T-helper 9 cell (primary cell): ENCODE results near the gene GRHL1.
"Not testable (repeated sequence)": the region's sequence is repeated elsewhere in the genome, so short reads cannot be mapped to it uniquely, and the experiment has no call there.

Source experiments
- DNase-seq: peaks from one replicate; pipeline ENCODE4 v3.0.0-alpha.2; 2020
- total RNA-seq, 2 donors: gene quantifications; one replicate each; lab custom pipeline; 2026; lab: John Stamatoyannopoulos, UW

Gene GRHL1, protein sequence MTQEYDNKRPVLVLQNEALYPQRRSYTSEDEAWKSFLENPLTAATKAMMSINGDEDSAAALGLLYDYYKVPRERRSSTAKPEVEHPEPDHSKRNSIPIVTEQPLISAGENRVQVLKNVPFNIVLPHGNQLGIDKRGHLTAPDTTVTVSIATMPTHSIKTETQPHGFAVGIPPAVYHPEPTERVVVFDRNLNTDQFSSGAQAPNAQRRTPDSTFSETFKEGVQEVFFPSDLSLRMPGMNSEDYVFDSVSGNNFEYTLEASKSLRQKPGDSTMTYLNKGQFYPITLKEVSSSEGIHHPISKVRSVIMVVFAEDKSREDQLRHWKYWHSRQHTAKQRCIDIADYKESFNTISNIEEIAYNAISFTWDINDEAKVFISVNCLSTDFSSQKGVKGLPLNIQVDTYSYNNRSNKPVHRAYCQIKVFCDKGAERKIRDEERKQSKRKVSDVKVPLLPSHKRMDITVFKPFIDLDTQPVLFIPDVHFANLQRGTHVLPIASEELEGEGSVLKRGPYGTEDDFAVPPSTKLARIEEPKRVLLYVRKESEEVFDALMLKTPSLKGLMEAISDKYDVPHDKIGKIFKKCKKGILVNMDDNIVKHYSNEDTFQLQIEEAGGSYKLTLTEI
- total RNA-seq, result 0.21 to 2.4 reads per million in 2 donors

DNA sequence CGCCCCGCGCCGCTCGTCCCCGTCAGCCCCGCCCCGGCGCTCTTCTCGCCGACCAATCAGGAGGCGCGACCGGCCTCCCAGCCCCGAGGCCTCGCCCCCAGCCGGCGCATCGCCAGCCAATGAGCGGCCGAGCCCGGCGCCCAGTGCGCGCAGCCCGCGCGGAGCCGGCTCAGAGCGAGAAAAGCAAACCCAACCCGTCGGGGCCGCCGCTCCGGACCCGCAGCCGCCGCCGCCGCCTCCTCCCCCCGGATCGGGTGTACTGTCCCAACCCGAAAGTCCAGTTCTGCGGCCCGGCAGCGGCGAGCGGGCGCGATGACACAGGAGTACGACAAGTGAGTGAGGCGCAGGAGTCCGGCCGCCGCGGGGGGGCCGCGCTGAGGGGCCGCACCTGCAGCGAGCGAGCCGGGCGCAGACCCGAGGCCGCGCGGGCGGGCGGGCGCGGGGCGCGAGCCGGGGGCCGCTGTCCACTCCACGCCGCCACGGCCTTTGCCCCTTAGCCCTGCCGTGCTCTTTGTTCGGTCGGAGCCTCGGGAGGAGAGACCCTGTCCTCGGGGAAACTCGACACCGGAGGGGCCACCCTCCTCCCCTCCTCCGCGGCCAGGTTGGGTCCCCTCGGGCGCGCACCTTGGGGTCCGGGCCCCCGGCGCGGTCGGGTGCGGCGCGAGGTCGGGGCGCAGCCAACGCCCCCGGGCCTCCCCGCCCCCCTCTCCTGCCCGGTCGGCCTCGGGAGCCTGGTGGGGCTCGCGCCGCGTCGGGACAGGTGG lies at the start of gene GRHL1:
Gene GRHL1 (plus strand): TSS at position 172 of the 764 bp plus-strand sequence. CDS start 141 bp downstream, at position 313.
- peak; percentile 83 for DNase-seq

DNA sequence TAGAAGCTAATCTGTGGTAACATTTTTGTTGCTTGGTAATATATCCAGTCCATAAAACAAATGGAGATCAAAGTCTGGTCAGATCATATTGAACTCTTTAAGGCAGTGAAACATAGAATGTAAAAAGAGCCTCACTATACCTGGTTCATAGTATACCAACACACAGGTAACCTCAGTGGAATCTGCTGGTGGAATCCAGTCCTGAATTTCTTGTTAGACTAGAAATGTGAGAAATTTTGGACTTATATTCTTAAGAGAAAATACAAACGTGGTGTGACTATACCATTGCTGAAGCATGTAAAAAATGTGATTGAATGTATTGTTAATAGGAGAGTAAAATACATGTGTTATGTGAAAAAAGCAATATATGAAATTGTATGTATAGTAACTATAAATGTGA lies 46.1 kb upstream of the GRHL1 start:
- DNase-seq, result no peak

- DNase-seq, result no peak
These were observed 44.1 kb upstream of the GRHL1 start for GRCh38 chr2:9907402-9907801.

DNA sequence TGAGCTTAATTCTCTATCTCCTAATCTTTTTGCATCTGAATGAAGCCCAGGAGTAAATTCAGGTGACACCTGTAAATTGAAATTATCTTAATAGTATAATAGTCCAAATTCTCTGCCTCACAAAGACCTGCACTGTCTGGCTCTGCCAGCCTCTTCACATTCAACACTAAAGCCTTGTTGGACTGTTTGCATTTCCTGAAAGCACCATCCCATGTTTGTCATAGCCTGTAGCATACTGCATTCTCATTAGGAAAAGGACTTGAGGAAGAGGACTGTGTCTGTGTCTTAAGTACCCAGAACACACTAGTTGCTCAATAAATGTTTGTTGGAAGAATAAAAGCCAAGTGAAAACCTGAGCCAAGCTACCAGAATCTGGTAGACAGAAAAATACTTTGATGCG lies 42.9 kb upstream of the GRHL1 start:
- DNase-seq, result no peak

GRCh38 chr2:9909106-9909505 lies 42.4 kb upstream of the GRHL1 start:
- DNase-seq, result no peak

- DNase-seq, result no peak
These were observed 40.8 kb upstream of the GRHL1 start for GRCh38 chr2:9910699-9911098.

DNA sequence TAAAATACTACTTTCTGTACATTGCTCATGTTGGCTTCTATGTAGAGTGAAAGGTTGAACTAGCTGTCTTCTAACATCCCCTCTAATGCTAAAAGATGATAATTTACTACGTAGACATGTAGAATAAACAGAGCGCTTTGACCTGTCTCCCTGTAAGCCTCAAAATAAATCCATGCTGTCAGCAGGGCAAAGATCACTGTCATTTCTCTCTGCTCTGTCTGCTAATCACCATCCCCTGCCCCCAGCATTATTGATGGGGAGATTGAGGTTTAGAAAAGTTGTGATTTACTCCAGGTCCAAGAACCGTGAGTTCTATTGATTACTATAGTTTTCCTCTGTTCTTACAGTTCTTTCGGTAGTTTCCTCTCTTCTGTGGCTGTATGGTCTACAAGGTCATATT lies 39.0 kb upstream of the GRHL1 start:
- no peak for DNase-seq

DNA sequence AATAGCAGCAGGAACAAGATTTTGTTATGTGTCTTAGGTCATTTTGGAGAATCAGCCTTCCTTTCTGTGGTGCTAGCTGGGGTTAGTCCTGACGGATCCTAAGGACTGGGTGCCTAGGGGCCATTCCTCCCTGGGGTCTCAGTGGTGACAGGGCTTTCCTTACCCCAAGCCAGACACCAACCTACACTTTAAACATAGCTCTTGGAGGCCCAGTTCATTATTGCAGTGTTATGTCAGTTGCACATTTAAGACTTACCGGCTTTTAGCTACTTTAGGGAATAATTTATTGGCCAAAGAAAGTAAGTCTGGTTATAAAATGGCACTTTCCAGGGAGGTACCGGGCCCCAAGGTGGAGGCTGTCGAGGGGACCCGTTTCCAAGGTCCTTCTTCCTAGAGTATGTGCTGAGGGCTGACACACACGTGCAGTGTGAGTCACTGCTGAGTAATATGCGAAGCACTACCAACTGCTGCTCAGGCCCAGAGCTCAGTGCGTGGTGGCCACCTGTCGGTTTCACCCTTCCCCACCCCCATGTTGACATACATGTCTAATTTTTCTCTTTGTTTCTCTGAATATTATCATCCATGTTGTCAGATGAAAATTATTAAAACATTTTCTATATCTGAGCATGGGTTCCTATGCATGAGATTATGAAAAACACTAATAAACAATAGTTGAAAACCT lies 37.0 kb upstream of the GRHL1 start:
- no peak for DNase-seq

DNA sequence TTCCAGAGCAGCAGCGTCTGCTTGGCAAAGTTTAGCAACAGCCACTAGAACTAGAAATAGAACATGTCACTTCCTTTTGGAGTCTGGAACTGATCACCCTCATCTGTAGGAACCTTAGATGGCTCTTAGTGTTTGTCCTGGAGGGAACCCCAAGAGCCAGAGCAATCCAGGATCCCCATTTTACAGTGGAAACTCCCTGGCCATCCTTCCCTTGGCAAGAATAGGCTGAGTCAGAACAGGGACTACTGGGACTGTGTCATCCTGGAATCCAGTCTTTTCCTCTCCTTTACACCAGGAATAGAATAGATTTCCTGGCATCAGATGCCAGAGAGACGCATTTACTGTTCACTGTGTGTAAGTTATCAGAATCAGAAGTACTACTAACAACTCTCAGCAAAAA lies 33.2 kb upstream of the GRHL1 start:
- DNase-seq, result no peak

- DNase-seq, result no peak
These were observed 32.0 kb upstream of the GRHL1 start for GRCh38 chr2:9919512-9919911.

DNA sequence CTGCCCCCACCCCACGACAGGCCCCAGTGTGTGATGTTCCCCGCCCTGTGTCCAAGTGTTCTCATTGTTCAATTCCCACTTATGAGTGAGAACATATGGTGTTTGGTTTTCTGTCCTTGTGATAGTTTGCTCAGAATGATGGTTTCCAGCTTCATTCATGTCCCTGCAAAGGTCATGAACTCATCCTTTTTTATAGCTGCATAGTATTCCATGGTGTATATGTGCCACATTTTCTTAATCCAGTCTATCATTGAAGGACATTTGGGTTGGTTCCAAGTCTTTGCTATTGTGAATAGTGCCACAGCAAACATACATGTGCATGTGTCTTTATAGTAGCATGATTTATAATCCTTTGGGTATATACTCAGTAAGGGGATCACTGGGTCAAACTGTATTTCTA lies 24.5 kb upstream of the GRHL1 start:
- not testable (repeated sequence) for DNase-seq

GRCh38 chr2:9937258-9937657 lies 14.2 kb upstream of the GRHL1 start:
- no peak for DNase-seq

- DNase-seq, result no peak
These were observed 13.5 kb upstream of the GRHL1 start for GRCh38 chr2:9937968-9938367.

DNA sequence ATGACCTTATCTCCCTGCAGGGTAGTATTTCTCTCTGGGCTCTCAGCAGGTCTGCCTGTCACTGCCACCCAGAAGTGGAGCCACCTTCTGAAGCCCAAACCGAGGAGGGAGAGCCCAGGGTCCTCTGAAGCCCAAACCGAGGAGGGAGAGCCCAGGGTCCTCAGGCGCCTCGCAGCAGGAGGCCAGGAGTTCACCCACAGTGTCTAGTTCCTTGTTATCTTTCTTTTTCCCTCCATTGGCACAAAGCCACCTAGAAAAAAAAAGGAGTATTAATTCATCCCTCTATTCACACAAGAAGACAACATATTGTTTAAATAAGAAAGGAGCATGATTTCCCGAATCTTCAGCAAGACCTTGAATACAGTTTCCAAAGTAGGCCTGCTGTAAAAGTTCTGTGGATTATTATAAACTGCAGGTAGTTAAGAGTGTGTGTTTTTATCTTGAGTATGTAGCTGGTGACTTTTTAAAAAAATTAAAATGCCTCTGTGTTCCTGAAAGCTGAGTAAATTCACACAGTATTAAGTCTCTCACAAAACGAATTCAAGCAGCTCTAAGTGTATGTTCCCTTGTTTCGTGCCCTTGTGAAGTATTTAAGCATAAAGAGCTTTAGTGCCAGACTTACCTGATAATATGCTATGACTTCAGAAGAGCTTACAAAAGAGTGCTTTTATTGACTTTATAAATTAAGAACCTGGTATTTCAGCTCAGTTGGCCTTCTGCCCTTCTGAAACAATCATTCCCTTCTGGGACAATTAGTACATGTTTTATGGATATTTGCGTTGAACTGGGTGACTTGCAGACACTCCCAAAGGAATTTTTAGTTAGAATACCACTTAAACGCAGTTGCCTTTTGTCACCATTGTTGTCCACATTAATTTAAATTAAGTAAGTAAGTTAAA lies 11.7 kb upstream of the GRHL1 start:
- DNase-seq, result no peak

- no peak for DNase-seq
These were observed 10.1 kb upstream of the GRHL1 start for GRCh38 chr2:9941196-9941995.

DNA sequence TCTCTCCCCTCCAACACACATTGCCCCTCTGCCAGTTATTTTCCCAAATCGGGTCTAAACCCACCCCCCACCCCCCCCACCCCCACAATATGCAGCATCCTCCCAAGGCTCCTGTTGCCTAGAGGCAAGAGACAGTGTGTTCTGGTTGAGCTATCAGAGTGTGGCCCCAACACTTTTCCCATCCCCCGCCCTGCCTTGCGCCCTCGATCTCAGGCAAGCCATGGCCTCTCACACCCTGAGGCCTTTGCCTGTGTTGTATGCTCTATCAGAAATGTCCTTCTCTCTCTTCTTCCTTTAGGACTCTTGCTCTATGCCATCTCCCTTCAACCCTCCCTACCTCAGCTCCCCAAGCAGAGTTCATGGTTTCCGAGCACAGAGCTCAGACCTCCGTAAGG lies 9.5 kb upstream of the GRHL1 start:
- no peak for DNase-seq

GRCh38 chr2:9944330-9944758 lies 7.1 kb upstream of the GRHL1 start:
- no peak for DNase-seq

- no peak for DNase-seq
These were observed 5.9 kb upstream of the GRHL1 start for GRCh38 chr2:9945596-9945995.

DNA sequence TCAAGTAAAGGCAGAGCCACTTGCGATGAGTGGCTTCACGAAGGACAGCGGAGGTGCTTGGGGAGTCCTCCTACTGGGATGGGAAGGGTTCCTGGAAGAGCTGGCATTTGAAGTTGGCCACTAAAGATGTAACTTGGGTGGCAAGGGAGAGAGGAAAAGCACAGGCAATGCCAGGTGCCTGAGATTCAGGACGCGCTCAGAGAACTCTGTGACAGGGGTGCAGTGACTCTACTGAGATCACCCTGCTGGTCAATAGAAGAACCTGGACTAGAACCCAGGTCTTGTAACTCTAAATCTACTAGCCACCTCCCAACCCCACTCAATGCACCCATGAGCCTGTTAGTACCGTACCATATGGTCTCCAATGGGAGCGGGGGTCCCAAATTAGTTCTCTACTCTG lies 5.4 kb upstream of the GRHL1 start:
- no peak for DNase-seq

GRCh38 chr2:9946818-9947217 lies 4.7 kb upstream of the GRHL1 start:
- DNase-seq, result no peak

DNA sequence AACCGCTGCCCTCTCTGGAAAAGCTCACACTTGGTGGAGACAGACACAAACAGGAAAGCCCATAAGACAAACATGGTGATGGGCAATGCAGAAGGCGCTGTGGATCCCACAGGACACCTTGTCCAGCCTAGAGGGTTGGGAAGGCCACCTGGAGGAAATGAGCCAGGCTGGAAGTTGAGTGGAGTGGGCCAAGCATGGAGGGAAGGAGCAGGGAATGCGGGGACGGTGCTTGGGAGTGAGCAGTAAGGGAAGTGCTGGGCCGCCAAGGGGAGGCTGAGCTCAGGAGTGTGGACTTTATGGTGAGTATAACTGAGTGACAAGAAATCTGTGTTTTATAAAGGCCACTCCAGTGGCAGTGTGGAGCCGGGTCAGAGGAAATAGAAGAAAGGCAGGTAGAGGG lies 2.8 kb upstream of the GRHL1 start:
- no peak for DNase-seq
